ENCODE results near the gene CCDC93.

GRCh38 chr2:117933884-117934354, 80.0 kb downstream of the CCDC93 start:
- TF ChIP-seq CTCF (IDR thresholded peaks at IDR 0.05) (no peak), POLR2A (IDR thresholded peaks at IDR 0.05) (no peak), POLR2AphosphoS5 (IDR thresholded peaks at IDR 0.05) (no peak), EP300 (IDR thresholded peaks at IDR 0.05) (no peak)
